MM.1S (cell line): ENCODE measurements around the gene GATA6.

Source experiments
- DNase-seq: peaks from one replicate; pipeline ENCODE4 v3.0.0-alpha.2; 2015
- H2AFZ ChIP-seq: fragments of 300-600 bp; sonication (generic); 2 replicates; pipeline ENCODE4 v1.6.0; 2016; ENCODE audit warnings: antibody characterized with exemption, low read length
- H3F3A ChIP-seq: fragments of 300-600 bp; sonication (generic); 2 replicates; pipeline ENCODE4 v1.6.1; 2016; ENCODE audit warnings: mild to moderate bottlenecking, antibody characterized with exemption, low read length, moderate library complexity, mixed read lengths; ENCODE audit not compliant: insufficient read depth
- H3K27ac ChIP-seq: fragments of 300-600 bp; sonication (generic); 2 replicates; pipeline ENCODE4 v1.5.1; 2016; ENCODE audit warnings: mild to moderate bottlenecking, low read length
- H3K27me3 ChIP-seq: fragments of 300-600 bp; sonication (generic); replicated peaks from 2 replicates; pipeline ENCODE4 v1.6.0; 2016; ENCODE audit warnings: low read length; ENCODE audit not compliant: insufficient read depth
- H3K36me3 ChIP-seq: fragments of 300-600 bp; sonication (generic); replicated peaks from 2 replicates; pipeline ENCODE4 v1.6.1; 2016; ENCODE audit warnings: mild to moderate bottlenecking, low read length, mixed read lengths; ENCODE audit not compliant: insufficient read depth
- H3K4me1 ChIP-seq: fragments of 300-600 bp; sonication (generic); 2 replicates; pipeline ENCODE4 v1.6.1; 2016; ENCODE audit warnings: low read length, mixed read lengths
- H3K4me2 ChIP-seq: fragments of 300-600 bp; sonication (generic); 2 replicates; pipeline ENCODE4 v1.6.0; 2016; ENCODE audit warnings: low read depth, low read length
- H3K4me3 ChIP-seq: fragments of 300-600 bp; sonication (generic); 2 replicates; pipeline ENCODE4 v1.5.1; 2016; ENCODE audit warnings: low read length, mixed read lengths
- H3K79me2 ChIP-seq: fragments of 300-600 bp; sonication (generic); 2 replicates; pipeline ENCODE4 v1.6.1; 2016; ENCODE audit warnings: mixed run types, low read length, mixed read lengths
- H3K9ac ChIP-seq: fragments of 300-600 bp; sonication (generic); 2 replicates; pipeline ENCODE4 v1.6.1; 2016; ENCODE audit warnings: low read length, mixed read lengths
- H3K9me2 ChIP-seq: fragments of 300-600 bp; sonication (generic); replicated peaks from 2 replicates; pipeline ENCODE4 v1.6.1; 2016; ENCODE audit warnings: mild to moderate bottlenecking, low read length, mixed read lengths; ENCODE audit not compliant: insufficient read depth
- H3K9me3 ChIP-seq: fragments of 300-600 bp; sonication (generic); replicated peaks from 2 replicates; pipeline ENCODE4 v1.6.1; 2016; ENCODE audit warnings: mild to moderate bottlenecking, low read length, mixed read lengths; ENCODE audit not compliant: insufficient read depth
- H4K20me1 ChIP-seq: fragments of 300-600 bp; sonication (generic); 2 replicates; pipeline ENCODE4 v1.6.1; 2016; ENCODE audit warnings: mild to moderate bottlenecking, low read length, moderate library complexity, mixed read lengths; ENCODE audit not compliant: insufficient read depth
- CTCF ChIP-seq: fragments of 300-600 bp; sonication (generic); IDR thresholded peaks from 2 replicates; pipeline ENCODE4 v1.5.1; 2016; ENCODE audit warnings: antibody characterized with exemption, low read length, mixed read lengths
- EZH2 ChIP-seq: fragments of 300-600 bp; sonication (generic); optimal IDR thresholded peaks from 2 replicates; pipeline ENCODE3; 2017; ENCODE audit warnings: low read depth, mild to moderate bottlenecking, antibody characterized with exemption, low read length, mixed read lengths
- EZH2phosphoT487 ChIP-seq: fragments of 300-600 bp; sonication (generic); IDR thresholded peaks from 2 replicates; pipeline ENCODE4 v1.6.1; 2018; ENCODE audit warnings: antibody characterized with exemption, low read length

Gene GATA6

GRCh38 chr18:22174341-22175145 lies 5.2 kb downstream of the GATA6 start:
- TF ChIP-seq CTCF (no peak), EZH2 (no peak), EZH2phosphoT487 (no peak)
- Histone ChIP-seq H3K4me2 (no peak overlapping the region), H4K20me1 (no peaks in the 10 kb centered on the region), H2AFZ (no peak overlapping the region), H3K27ac (no peak overlapping the region), H3K27me3 (no peaks in the 10 kb centered on the region), H3K9ac (no peak overlapping the region), H3K9me3 (no peaks in the 10 kb centered on the region), H3F3A (no peaks in the 10 kb centered on the region), H3K79me2 (no peaks in the 10 kb centered on the region), H3K9me2 (no peaks in the 10 kb centered on the region), H3K4me3 (no peak overlapping the region), H3K4me1 (no peaks in the 10 kb centered on the region), H3K36me3 (no peaks in the 10 kb centered on the region)
- DNase-seq: no peak

GRCh38 chr18:22175346-22175745 lies 6.0 kb downstream of the GATA6 start:
- Histone ChIP-seq H3K79me2 (no peaks in the 10 kb centered on the region), H3K4me3 (no peak overlapping the region), H3K36me3 (no peaks in the 10 kb centered on the region), H4K20me1 (no peaks in the 10 kb centered on the region), H3K9me2 (no peaks in the 10 kb centered on the region), H3K27ac (no peak overlapping the region), H3F3A (no peaks in the 10 kb centered on the region), H3K27me3 (no peaks in the 10 kb centered on the region), H3K4me1 (no peaks in the 10 kb centered on the region), H2AFZ (no peak overlapping the region), H3K4me2 (no peak overlapping the region), H3K9me3 (no peaks in the 10 kb centered on the region), H3K9ac (no peak overlapping the region)
- DNase-seq: no peak
- TF ChIP-seq CTCF (no peak), EZH2phosphoT487 (no peak), EZH2 (no peak)

GRCh38 chr18:22176420-22177326 lies 7.3 kb downstream of the GATA6 start:
- TF ChIP-seq EZH2phosphoT487: no peak
- TF ChIP-seq CTCF: no peak
- TF ChIP-seq EZH2: no peak
- Histone ChIP-seq H3K79me2 (no peaks in the 10 kb centered on the region), H3K4me1 (no peaks in the 10 kb centered on the region), H2AFZ (no peak overlapping the region), H3K9me3 (no peaks in the 10 kb centered on the region), H3K27me3 (no peaks in the 10 kb centered on the region), H3F3A (no peaks in the 10 kb centered on the region), H3K4me3 (no peak overlapping the region), H3K36me3 (no peaks in the 10 kb centered on the region), H4K20me1 (no peaks in the 10 kb centered on the region), H3K4me2 (no peak overlapping the region), H3K27ac (no peak overlapping the region), H3K9me2 (no peaks in the 10 kb centered on the region), H3K9ac (no peak overlapping the region)
- no peak for DNase-seq
